GM19240 (cell line): ENCODE measurements around the gene INAVA.

Experiments
- DNase-seq: peaks from one replicate; pipeline ENCODE4 v3.0.0; 2011; ENCODE audit warnings: low spot score; ENCODE audit not compliant: insufficient read length

Gene INAVA, protein sequence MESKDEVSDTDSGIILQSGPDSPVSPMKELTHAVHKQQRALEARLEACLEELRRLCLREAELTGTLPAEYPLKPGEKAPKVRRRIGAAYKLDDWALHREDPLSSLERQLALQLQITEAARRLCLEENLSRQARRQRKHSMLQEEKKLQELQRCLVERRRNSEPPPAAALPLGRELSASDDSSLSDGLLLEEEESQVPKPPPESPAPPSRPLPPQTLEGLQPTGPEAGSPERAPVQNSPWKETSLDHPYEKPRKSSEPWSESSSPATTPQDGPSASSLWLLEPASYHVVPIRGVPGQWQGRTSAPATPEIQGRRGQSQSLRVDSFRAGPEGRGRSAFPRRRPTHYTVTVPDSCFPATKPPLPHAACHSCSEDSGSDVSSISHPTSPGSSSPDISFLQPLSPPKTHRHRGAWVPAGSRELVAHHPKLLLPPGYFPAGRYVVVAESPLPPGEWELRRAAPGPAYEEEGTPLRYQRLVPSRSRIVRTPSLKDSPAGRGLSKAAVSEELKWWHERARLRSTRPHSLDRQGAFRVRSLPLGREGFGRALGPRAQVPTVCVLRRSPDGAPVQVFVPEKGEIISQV

DNA sequence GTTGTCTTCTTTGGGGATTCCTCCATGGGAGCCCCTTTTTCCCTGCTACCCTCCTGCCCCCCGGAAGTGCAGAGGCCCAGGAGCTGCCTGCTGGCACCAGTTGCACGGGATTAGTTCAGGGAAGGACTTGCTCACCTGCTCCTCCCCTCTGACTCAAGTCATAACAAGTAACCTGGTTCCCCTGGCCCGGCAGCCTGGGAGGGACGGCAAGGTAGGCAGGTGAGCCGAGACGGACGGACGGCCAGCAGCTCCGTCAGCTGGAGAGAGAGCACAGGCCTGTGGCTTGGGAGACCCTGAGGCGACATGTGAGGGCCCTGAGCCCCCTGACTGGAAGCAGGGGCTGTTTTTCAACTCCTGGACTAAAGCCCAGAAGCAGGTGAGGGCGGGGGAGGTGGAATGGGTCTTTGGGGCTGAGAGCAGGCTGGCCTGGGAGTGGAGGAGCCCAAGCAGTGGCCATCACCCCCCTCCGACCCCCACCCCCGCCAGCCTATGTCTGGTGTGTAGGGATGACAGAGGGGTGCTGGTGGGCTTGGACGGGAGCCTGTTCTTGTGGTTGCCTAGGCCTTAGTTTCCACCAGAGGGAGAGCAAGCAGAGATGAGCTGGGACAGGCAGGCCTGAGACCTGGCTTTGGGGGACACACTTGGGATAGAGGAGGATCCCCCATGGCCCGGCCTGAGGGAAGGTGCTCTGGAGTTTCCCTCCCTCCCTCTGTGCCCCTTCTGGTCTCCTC, at the start of gene INAVA:
Gene INAVA, plus strand, starts transcription at position 189 of the 731 bp plus-strand sequence. CDS start 3,501 bp downstream, outside the sequence.
- no peak for DNase-seq

DNA sequence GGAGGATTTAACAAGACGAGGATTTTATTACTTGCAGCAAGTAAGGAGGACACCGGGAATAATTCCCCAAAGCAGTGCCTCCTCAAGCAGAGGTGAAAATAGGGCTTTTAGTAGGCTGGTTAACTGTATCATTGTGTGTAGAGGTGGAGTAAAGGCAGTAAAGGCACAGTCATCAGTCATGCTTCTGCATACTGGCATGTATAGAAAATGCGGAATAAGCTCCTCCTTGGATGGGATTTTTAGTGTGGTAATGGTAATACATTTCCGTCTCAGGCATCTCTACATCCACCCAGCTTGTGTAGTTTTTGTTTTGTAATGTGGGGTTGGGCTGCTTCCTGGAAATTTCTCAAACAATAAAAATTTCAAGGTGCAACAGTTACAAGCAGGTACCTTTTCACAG, 49.3 kb upstream of the INAVA start:
- DNase-seq: no peak

DNA sequence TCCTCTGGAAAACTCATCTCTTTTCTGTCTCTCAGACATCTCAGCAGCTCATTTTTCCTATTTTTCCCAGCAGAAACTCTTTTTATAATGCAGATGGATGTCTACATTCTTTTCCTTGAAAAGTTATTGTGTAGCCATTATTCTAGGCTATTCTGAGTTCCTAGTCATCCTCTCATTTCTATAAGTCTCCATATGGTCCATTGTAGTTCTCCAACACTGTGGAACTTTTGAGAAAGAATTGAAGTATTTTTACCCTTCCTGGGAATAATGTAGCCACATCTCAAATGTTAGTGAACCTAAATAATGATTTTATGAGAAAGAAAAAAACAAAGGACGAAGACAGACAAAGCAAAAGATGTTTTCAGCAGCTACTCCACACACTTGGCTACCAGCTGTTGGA, 48.3 kb upstream of the INAVA start:
- no peak for DNase-seq

DNA sequence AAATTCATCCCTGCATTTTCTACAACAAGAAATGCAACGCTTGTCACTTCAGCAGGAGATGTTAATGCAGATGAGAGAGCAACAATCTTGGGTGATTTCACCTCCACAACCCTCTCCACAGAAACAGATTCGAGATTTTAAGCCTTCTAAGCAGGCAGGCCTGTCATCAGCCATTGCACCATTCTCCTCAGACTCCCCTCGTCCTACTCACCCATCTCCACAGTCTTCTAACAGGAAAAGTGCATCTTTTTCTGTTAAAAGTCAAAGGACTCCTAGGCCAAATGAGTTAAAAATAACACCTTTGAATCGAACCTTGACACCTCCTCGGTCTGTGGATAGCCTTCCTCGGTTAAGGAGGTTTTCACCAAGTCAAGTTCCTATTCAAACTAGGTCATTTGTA, 45.3 kb upstream of the INAVA start:
- DNase-seq: no peak

DNA sequence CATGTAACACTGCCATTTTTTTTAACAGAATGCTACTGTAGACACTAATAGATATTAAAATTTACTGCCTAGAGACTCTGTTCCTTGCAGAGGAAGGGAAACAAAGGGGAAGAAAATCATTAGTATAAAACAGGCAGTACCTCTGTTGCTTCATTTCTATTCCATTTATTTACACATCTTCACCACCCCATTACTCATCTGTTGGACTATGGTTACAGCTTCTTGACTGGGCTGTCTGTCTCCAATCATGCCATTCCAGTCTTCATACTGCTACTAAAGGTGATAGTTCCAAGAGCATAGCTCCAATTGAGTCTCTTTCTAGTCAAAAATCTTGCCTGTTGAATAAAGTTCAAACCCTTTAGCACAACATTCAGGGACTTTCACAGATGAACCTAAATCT, 44.1 kb upstream of the INAVA start:
- DNase-seq: no peak

DNA sequence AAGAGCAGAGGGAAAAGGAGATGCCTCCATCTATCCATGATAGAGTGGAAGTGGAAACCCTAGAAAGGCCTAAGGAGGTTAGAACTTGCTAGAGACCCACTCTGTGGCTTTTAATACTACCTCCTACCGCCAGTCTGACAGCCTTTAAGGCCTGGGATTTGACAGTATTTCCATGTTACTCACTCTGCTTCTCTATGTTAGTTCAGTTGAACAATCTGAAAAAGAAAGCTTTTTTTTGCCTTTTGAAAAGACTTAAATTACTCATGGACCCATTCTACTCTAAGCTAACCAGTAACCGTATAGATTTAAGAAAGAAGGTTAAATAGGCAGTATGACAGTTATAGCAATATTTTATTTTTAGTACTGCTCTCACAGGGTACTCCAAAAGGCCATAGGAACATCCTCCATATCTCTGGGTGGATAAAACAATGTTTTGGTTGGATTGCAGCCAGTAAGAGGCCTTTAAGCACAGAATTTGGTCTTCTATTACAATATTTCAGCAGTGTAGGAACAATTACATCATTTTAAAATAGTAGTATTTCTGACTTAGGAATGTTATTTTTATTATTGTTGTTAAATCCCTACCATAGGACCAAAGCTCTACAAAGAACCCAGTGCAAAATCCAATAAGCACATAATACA, 37.9 kb upstream of the INAVA start:
- no peak for DNase-seq

DNA sequence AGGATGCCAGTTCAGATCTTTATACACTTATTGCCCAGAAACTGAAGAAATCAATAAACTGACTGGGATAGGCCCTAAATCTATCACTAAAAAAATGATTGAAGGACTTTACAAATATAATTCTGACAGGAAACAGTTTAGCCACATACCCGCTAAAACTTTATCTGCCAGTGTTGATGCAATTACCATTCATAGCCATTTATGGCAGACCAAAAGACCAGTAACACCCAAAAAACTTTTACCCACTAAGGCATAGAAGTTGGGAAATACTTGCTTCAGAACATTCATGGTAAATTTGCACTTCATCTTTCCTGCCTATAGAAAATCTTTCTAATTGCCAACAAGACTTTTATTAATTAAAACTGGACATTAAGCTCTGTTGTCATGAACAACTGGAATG, 36.9 kb upstream of the INAVA start:
- DNase-seq: no peak

DNA sequence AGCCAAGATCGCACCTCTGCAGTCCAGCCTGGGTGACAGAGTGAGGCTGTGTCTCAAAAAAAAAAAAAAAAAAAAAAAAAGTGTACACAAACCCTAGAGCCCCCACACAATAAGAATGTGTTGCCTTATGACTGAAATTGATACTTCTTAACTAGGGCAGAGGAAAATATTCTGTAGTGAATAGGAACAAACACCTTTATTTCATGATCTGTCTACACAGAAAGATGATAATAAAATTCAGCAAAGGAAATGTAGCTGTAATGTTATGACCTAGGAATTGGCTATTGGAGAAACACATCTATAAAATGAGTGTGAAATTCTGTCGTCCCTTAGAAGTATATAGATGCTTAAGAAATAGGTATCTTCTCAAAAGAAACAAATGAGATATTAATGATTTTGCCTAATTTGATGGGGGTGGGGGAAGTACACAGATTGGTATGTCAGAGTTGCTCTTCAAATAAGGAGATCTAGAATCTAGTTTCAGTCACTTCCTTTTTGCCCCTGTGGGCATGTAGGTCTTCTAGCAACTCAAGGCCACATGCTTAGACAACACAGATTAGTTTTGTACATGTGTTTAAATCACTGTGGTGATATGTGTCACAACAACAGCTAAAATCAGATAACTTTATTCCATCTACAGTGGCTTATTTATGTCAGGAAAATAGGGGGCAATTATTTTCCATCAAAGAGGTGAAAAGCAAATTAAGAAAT, 32.6 kb upstream of the INAVA start:
- no peak for DNase-seq

DNA sequence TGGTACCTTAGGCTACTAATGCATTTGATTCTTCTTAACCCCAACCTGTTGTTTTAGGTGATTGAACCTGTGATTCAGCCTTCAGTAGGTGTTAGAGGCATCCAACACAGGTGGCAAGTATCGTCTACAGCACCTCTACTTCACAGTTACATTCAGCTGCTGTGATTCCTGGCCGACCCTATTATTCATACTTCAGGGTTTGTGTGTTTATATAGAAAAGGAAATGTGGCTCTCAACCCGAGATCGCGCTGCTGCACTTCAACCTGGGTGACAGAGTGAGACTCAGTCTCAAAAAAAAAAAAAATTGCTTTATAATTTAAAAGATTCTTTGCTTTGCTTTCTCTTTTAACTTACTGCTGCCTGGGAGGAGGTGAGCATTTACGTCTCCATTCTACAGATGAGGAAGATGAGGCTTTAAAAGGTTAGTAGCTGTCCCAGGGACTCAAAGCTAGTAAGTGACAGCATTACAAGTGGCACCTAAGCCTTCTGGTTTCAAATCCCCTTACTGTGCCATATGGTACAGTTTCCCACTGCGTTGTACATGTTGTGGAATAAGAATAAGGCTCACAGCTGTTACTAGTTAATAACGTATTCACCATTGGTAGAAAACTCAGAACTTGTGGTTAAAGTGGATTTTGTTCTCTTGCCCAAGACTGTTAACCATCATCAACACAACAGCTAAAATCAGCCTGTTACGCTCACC, 31.8 kb upstream of the INAVA start:
- DNase-seq: no peak

DNA sequence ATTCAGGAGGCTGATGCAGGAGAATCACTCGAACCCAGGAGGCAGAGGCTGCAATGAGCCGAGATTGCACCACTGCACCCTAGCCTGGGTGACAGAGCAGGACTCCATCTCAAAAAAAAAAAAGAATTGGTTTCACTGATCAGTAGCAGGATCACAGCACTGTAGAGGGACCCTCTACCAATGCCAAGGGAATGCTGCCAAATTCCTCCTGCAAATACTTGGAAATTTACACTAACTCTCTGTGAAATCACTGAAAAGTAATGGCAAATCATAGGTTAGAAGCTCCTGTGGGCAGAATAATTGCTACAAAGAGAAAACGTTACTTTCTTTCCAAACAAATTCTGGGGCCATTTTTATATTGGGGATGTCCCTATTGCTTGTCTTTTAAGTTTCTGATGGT, 28.6 kb upstream of the INAVA start:
- DNase-seq: no peak

DNA sequence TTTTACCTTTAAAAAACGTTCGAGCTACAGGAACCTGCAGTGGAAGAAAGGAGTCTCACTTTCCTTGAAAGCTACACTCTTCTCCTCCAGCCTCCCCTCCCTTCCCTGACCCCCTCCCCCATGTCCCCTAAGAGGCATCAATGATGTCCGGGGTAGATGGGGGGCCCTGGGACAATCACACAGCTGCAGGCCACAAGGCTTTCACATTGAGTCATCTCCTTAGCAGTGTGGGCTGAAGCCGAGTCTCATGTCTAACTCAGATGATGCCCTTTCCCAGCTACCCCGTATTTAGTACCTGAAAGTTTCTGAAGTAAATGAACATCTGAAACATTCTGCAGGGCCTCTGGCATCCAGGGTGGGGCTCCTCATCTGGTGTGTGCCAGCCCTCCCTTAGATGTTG, 28.2 kb upstream of the INAVA start:
- DNase-seq: peak; percentile 67

DNA sequence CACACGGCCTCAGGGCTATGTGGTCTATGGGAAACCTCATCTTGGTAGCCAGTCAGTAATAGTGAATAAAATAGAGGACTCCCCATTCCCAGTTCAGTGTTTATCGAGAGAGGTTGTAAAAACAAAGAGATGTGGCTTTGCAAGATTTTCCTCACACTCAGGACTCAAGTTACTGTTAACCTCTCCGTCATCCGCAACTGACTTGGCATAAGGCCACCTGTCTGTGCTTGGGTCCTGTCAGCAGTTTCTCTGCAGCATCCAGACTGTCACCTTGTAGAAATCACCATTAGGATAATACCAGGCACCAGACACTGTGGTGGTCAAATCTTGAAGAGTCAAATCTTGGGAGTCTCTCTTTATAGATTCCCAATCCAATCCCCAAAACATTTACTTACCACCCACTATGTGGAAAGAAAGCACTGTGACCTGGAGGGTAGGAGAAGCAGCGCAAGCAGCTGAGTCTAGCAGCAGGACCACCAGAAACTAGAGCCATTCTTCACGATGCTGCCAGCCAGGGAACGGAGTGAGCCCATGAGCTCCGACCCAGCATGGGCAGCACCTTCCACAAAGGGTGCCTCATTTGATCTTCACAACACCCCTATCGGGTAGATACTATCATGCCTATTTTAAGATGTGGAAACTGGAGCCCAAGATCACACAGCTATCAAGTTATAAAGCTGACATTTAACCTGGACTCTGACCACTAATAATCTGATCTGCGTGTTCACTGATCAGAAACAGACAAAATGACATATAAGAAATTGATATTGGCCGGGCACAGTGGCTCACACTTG, 27.5 kb upstream of the INAVA start:
- no peak for DNase-seq

DNA sequence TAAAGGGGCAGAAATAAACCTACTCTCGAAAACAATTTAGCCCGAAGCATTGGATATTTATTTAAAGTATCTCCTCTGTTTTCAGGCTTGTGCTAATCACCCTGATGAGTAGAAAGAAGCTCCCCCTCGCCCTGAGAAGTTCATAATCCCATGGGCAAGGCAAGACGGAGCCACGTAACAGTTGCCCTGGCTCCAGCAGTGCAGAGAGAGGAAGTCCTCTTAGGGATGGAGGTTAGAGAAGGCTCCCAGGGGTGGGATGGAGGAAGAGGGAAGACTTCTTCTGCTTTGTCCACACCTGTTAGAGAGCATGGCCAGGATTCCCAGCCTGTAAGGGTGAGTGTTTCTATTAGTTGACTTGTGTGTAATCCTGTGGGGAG, 25.3 kb upstream of the INAVA start:
- no peak for DNase-seq

DNA sequence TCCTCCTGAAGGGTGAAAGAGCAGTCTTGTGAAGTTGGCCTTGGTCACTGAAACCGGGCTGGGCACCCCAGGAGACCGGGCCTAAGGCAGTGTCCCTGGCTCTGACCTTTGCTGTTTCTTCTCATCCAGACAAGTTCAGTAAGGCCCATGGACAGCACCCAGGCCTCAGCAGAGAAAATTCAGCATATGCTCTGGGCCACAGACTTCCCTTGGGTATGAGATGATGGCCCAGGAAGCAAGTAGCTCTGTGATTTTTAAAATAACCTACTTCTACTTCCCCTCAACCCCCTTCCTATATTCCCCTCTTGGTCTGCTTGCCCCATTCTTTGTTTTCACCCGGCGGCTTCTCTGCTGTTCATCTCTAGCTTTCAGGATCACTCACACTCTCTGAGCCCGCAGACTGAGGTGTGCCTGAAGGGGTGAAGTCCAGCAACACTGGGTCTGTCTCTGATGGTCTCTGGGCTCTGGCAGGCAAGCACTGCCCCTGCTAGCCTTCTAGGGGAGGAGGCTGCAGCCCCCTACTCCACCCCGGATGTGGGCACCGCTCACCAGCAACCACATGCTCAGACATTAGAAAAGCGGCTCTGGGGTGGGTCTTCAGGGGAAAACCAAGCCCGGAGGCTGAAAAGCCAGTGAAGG, 24.8 kb upstream of the INAVA start:
- peak; percentile 62 for DNase-seq

DNA sequence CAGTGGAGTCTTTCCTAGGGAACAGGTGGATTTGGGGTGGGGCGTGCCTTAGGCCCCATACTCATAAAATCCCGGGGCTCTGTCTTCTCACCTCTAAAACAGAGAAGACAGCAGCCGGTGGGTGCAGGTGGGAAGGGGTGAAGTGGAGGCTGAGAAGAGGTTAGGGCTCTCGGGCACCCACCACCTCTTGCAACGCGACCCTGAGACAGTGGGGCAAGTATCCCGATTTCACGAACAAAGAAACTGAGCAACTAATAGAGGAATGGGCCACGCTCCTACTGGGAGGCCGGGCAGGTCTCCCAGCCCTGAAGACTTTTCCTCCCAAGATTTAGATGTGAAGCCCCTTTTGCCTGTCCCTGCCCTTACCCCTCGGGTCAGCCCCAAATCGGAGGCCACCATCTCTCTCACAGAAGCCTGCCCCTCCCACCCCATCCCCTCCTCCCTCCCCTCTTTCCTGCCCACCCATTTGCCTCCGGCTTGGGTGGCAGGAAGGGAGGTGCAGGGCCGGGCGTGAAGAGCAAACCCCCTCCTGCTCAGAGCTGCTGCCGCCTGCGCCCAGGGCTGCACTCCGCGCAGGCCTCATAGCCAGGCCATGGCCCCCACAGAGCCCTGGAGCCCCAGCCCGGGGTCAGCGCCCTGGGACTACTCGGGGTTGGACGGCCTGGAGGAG, 22.1 kb upstream of the INAVA start, which contains the start of gene GPR25:
Gene GPR25, plus strand, starts transcription at position 536 of the 670 bp plus-strand sequence. Its CDS starts 57 bp downstream, at position 593.
- no peak for DNase-seq

DNA sequence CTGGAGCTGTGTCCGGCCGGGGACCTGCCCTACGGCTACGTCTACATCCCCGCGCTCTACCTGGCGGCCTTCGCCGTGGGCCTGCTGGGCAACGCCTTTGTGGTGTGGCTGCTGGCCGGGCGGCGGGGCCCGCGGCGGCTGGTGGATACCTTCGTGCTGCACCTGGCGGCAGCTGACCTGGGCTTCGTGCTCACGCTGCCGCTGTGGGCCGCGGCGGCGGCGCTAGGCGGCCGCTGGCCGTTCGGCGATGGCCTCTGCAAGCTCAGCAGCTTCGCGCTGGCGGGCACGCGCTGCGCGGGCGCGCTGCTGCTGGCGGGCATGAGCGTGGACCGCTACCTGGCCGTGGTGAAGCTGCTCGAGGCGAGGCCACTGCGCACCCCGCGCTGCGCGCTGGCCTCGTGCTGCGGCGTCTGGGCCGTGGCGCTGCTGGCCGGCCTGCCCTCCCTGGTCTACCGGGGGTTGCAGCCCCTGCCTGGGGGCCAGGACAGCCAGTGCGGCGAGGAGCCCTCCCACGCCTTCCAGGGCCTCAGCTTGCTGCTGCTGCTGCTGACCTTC, 21.5 kb upstream of the INAVA start:
- DNase-seq: no peak

DNA sequence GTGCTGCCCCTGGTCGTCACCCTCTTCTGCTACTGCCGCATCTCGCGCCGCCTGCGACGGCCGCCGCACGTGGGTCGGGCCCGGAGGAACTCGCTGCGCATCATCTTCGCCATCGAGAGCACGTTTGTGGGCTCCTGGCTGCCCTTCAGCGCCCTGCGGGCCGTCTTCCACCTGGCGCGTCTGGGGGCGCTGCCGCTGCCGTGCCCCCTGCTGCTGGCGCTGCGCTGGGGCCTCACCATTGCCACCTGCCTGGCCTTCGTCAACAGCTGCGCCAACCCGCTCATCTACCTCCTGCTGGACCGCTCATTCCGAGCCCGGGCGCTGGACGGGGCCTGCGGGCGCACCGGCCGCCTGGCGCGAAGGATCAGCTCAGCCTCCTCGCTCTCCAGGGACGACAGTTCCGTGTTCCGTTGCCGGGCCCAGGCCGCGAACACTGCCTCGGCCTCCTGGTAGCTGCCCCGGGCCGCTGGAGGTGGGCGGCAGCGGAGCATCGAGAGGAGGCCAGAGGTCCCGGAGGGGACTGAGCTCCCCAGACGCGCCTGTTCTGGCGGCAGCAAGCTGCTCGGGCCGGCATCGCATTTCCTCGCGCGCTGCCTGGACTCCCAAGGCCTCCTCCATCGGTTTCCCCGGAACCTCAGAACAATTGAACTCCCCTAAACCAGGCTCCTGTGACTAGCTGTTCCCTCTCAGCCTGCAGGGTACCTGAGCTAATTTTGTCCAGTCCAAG, 20.9 kb upstream of the INAVA start:
- DNase-seq: no peak

DNA sequence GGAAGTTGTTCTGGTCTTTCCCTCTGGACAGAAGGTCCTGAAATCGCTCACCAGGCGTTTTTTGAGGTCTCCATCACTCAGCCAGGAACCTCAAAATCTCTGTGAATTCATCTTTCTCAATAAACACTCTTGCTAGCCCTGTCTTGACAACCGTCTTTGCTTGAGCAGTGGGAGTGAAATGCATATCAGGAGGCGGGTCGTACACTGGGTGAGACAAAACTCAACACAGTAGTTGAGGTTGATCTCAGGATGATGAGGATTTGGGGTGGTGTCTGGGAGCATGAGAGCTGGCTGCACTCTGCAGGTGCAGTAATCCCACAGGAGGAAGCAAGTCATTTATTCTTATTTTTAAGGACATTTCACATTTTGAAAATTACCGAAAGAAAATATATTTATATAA, 20.0 kb upstream of the INAVA start:
- DNase-seq: no peak
